ENCODE measurements around the gene MRPS18B.

The MRPS18B gene

GRCh38 chr6:30610065-30610464 lies 7.6 kb upstream of the MRPS18B start:
- no peak for DNase-seq

DNA sequence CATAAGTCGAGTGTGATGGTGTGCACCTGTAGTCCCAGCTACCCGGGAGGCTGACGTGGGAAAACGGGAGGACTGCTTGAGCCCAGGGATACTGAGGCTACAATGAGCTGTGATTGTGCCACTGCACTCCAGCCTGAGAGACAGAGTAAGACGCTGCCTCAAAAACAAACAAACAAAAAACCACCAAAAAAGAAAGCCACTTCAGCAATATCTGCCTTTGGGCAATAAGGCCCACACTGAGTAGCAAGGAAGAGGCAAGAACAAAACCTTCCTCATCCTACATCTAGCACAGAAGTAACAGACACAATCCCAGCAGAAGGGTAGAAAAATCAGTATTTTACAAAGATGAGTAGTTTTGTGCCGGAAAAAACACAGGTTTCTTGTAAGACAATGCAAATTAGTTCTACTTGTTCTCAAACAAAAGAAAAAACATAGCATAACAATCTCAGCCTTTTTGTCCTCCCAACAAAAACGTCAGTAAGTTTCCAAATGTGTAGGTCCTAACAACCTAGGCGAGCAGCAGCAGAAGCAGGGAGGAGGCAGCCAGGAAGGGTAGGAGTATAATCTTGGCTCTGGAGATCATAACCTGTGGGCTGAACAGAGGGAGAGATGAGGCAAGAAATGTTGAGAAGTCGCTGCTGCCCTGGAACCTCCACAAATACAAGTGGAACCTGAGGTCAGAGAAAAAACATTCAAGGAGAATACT lies 6.3 kb upstream of the MRPS18B start:
- no peak for DNase-seq

- no peak for DNase-seq
Measured at GRCh38 chr6:30611856-30612194, 5.8 kb upstream of the MRPS18B start.

- DNase-seq = peak; percentile 53
Measured at GRCh38 chr6:30612213-30612612, 5.4 kb upstream of the MRPS18B start.

GRCh38 chr6:30612687-30613248 lies 4.9 kb upstream of the MRPS18B start:
- peak; percentile 23 for DNase-seq

- peak; percentile 38 for DNase-seq
Measured at GRCh38 chr6:30613251-30614043, 4.2 kb upstream of the MRPS18B start.

- DNase-seq = peak; percentile 36
Measured at GRCh38 chr6:30614044-30614842, 3.4 kb upstream of the MRPS18B start.

GRCh38 chr6:30614843-30615218 lies 2.8 kb upstream of the MRPS18B start:
- peak; percentile 99 for DNase-seq

DNA sequence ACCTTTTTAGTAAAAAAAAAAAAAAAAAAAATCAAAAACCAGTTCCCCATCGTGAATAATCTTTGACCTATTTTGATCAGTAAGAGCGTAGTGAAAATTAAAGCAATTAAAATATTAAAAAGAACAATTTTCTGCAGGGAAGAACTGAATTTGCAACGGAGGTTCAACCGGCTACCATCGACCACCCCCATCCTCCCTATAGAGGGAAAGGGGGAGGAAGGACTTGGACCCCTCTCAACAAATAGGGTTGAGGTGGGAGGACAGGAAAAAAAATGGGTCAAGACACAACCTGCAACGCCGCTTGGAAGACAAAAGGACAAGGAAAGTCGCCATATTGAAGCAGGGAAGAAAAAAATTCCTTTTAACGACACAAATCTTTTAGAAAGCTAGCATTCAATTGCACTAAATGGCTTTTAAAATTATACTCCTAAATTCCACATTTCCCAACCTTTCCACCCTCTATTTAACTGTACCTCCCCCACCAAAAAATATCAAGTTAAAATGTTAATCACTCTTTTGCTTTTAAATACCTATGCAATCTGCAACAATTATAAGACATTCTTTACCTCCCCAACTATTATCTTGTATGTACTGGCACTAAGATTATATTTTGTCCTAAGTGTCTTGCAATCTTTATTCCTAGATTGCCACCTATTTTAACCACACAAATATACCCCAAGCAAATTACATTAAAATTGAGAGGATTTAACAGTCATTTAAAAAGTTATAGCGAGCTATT lies 2.3 kb upstream of the MRPS18B start:
- peak; percentile 92 for DNase-seq

DNA sequence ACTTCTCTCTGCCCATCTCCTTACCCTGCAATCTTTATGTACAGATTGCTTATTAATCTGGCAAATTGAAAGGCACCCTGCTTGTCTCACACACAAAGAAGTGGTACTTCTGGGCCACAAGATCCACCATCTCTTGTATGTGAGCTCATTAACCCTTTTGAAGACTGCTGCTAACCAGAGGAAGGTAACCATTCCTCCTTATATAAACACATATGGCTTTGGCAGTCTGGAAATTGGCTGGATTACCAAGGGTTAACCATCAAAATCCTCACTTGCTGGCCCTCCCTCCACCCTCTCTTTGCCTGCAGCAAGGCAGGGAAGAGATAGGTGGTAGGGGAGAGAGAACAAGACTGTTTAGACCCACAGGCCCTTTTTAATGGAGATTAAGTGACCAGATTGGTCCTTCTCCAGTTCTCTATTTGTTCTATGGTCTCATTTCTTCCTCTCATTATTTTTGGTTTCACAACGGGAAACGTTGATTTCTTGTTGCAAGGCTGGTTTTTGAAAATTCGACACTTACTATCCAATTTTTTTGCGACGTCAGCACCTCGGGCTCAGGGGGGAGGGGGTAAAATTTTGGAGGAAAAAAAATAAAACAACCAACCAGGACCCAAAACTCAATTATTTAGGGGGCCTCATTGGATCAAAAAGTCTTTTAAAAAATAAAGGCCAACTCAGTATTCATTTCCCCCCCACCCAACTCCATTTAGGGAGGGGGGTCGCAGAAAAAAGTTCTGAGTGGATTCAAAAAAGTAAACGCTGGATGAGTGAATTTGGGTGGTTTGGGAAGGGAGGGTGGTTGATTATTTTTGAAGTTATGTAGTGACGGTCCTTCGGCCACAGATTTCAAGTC lies 1.5 kb upstream of the MRPS18B start:
- DNase-seq = peak; percentile 63

DNA sequence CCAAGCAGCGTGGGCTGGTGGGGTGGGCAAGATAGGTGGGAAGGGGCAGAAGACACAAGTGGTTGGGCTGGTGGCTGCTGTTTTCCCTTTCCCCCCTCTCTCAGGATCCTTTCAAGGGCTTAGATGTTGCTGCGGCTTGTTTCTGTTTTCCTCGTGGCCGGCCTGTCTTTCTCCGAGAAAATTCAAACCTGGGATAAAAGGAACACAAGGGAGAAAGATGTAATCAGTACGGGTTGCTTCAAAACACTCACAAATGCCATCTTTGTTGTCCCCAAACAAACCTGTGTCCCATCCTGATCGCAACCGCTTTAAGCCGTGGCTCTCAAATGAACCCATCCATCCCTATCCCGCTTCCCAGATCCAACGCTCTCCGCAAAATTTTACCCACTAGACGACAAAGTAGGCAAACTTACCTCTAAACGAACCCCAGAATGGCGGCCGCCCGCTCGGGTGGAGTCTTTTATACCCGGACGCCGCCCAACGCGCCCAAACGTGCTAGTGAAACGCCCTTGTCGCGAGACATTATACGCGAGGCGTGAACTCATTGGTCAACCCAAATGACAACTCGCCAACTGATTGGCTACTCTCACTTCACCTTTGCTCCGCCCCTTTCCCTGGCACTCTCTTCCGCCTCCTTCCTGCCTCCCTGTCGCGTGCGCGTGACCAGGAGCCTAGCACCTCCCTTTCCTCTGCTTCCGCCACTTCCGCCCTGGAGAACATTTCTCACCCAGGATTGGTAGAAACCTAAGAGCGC lies 652 bp upstream of the MRPS18B start, which contains the start of gene PPP1R10:
Gene PPP1R10, minus strand, starts transcription at position 433 of the 754 bp plus-strand sequence. CDS start 7,299 bp downstream, outside the sequence.
- DNase-seq = peak; percentile 100

DNA sequence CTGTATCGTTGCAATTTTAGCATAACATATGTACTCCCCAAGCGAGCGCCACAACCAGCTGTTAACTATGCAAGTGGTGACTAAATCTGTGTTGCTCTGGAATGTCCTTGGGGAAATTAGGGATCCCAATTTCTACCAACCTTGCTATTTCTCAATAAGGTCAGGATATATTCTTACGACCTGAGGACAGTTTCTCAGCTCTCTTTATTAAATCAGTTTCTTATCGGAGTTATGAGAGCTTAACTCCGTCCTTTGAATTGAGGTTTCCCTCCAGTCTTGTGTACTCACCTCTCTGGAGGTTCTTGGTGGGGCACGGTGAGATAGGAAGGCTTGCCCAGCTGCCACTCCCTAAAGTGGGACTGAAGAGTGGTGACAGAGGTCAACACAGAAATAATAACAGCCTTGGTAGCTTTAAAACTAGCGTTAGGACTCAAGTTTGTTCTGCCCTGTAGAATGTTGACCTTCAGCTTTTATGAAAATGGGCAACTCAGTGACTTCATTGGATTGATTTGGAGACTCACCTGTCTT lies 694 bp downstream of the MRPS18B start:
- peak; percentile 68 for DNase-seq

DNA sequence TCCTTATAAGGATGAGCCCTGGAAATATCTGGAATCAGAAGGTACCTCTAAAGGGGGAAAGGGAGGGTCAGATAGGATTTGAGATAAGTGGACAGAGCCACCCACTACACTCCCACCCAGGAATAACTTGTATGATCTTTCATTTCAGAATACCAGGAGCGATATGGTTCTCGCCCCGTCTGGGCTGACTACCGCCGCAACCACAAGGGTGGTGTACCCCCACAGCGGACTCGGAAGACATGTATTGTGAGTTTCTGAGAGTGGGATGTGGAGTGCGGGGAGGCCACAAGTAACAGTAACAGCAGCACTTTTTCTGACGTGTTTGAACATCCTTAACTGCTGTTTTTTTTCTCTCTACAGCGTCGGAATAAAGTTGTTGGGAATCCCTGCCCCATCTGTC lies 1.9 kb downstream of the MRPS18B start:
- no peak for DNase-seq

GRCh38 chr6:30625511-30625910 lies 7.9 kb downstream of the MRPS18B start:
- no peak for DNase-seq

GRCh38 chr6:30626484-30627366 lies 9.1 kb downstream of the MRPS18B start, which contains the start of gene ATAT1:
ATAT1 (plus strand) TSS chr6:30626874.
- DNase-seq = peak; percentile 93

GRCh38 chr6:30635834-30636233 lies 18.2 kb downstream of the MRPS18B start:
- DNase-seq = no peak

- DNase-seq = peak; percentile 61
Measured at GRCh38 chr6:30640481-30640880, 22.8 kb downstream of the MRPS18B start.

DNA sequence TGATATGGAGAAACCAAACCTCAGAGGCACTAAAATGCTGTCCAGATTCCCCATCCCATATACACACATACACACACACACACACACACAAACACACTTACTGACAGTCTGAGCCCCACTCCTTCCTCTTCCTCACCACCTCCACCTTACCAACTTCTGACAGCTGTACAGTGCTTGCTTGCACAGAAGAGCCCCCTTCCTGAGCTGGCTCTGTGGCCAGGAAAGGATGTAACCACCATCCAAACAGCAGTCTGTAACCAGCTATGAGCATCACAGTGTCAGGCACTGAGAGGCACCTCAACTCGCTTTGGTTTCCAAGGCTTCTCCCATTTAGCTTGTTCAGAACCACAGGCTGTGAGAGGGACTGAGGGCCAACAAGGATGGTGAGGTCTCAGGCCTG lies 23.4 kb downstream of the MRPS18B start:
- DNase-seq = no peak

GRCh38 chr6:30643656-30644055 lies 26.0 kb downstream of the MRPS18B start:
- DNase-seq = no peak
